ENCODE results near the gene ZNF598. TPM values are rescaled to one million over a fixed set of nuclear protein-coding genes. Genes with fewer than 3 reads are reported as not detected.

Gene ZNF598
- total RNA-seq, 1 experiment from 2014 or later = 85.7 TPM

DNA sequence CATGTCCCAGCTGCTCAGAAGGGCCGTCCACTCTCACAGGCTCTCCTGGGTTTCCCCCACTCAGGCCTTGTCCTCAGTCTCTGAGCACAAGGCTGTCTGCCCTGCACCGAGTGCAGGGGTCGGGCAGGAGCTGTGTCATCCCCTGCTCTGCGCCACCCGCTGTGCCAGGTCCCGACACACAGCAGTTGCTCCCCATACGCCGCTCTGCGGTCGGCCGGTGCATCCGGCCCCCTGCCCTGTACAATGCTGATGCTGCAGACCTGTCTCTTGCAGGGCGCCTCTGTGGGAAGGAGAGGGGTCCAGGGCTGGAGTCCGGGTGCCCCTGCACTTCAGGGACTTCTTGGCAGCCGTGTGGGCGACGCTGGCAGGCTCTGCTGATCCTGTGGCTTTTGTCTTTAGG, 44.3 kb upstream of the ZNF598 start:
- DNase-seq (ENCODE audit: low read depth, low spot score) = no peak
- Histone ChIP-seq H3K4me1 (ENCODE audit: control insufficient read depth, insufficient read depth, low read length) (no peaks in the 10 kb centered on the region), H3K4me3 (ENCODE audit: low read depth in 2 of 2, low read length in 2 of 2) (no peak overlapping the region), H3K27ac (ENCODE audit: low read length) (no peak overlapping the region), H3K9me3 (ENCODE audit: control insufficient read depth, insufficient read depth, low read depth, low read length) (no peaks in the 10 kb centered on the region), H3K27me3 (ENCODE audit: control insufficient read depth, insufficient read depth, low read length) (no peaks in the 10 kb centered on the region), H3K36me3 (ENCODE audit: control insufficient read depth, insufficient read depth, low read length) (no peaks in the 10 kb centered on the region)
- intact Hi-C loops (cut with micrococcal nuclease; ENCODE audit: unreplicated experiment) = no loop called here
- ChIA-PET CTCF (no interaction called here), POLR2A (no interaction called here)
- in situ Hi-C loops (cut with HindIII; ENCODE audit: low pct_unique_long_range_greater_than_20kb, low sequenced_read_pairs) = no loop called here
- no TSS peak for BruUV-seq (replicated peaks)
- no peak for TF ChIP-seq SIN3A (IDR thresholded peaks at IDR 0.05; ENCODE audit: borderline replicate concordance, insufficient read depth, low read depth, low read length)
- TF ChIP-seq, protein P1, sequence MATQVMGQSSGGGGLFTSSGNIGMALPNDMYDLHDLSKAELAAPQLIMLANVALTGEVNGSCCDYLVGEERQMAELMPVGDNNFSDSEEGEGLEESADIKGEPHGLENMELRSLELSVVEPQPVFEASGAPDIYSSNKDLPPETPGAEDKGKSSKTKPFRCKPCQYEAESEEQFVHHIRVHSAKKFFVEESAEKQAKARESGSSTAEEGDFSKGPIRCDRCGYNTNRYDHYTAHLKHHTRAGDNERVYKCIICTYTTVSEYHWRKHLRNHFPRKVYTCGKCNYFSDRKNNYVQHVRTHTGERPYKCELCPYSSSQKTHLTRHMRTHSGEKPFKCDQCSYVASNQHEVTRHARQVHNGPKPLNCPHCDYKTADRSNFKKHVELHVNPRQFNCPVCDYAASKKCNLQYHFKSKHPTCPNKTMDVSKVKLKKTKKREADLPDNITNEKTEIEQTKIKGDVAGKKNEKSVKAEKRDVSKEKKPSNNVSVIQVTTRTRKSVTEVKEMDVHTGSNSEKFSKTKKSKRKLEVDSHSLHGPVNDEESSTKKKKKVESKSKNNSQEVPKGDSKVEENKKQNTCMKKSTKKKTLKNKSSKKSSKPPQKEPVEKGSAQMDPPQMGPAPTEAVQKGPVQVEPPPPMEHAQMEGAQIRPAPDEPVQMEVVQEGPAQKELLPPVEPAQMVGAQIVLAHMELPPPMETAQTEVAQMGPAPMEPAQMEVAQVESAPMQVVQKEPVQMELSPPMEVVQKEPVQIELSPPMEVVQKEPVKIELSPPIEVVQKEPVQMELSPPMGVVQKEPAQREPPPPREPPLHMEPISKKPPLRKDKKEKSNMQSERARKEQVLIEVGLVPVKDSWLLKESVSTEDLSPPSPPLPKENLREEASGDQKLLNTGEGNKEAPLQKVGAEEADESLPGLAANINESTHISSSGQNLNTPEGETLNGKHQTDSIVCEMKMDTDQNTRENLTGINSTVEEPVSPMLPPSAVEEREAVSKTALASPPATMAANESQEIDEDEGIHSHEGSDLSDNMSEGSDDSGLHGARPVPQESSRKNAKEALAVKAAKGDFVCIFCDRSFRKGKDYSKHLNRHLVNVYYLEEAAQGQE (IDR thresholded peaks at IDR 0.05; ENCODE audit: insufficient read depth in 1 of 2, low read depth in 2 of 2, low read length in 1 of 2) = no peak
- TF ChIP-seq, protein P2, sequence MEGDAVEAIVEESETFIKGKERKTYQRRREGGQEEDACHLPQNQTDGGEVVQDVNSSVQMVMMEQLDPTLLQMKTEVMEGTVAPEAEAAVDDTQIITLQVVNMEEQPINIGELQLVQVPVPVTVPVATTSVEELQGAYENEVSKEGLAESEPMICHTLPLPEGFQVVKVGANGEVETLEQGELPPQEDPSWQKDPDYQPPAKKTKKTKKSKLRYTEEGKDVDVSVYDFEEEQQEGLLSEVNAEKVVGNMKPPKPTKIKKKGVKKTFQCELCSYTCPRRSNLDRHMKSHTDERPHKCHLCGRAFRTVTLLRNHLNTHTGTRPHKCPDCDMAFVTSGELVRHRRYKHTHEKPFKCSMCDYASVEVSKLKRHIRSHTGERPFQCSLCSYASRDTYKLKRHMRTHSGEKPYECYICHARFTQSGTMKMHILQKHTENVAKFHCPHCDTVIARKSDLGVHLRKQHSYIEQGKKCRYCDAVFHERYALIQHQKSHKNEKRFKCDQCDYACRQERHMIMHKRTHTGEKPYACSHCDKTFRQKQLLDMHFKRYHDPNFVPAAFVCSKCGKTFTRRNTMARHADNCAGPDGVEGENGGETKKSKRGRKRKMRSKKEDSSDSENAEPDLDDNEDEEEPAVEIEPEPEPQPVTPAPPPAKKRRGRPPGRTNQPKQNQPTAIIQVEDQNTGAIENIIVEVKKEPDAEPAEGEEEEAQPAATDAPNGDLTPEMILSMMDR (IDR thresholded peaks at IDR 0.05) = no peak
- TF ChIP-seq POLR2AphosphoS5 (IDR thresholded peaks at IDR 0.05; ENCODE audit: low read depth, low read length) = no peak
- no peak for TF ChIP-seq TCF7L2 (IDR thresholded peaks at IDR 0.05; ENCODE audit: low read depth, low read length)
- ATAC-seq = no peak

DNA sequence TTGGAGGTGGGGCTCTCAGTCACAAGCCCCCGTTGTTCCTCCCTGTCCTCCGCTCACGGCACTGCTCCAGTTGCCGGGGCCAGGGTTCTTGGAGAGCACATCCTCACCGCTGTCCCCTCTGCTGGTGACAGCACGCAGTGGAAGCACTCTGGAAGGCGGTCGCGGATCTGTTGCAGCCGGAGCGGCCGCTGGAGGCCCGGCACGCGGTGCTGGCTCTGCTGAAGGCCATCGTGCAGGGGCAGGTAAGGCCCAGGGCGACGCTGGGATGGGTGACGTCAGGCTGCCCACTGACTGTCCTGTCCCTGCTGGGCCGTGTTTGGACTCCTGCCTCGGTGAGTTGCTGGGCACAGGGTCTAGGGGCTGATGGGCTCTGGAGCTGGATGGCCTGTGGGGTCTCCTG, 43.6 kb upstream of the ZNF598 start:
- POLR2A ChIA-PET = no interaction called here
- Histone ChIP-seq H3K27me3 (ENCODE audit: control insufficient read depth, insufficient read depth, low read length) (no peaks in the 10 kb centered on the region), H3K4me3 (ENCODE audit: low read depth in 2 of 2, low read length in 2 of 2) (no peak overlapping the region), H3K36me3 (ENCODE audit: control insufficient read depth, insufficient read depth, low read length) (no peaks in the 10 kb centered on the region; the same call in 1 of the 2 replicates), H3K4me1 (ENCODE audit: control insufficient read depth, insufficient read depth, low read length) (no peaks in the 10 kb centered on the region), H3K9me3 (ENCODE audit: control insufficient read depth, insufficient read depth, low read depth, low read length) (no peaks in the 10 kb centered on the region), H3K27ac (ENCODE audit: low read length) (no peak overlapping the region)
- BruUV-seq (replicated peaks) = no TSS peak
- in situ Hi-C loops (cut with HindIII; ENCODE audit: low pct_unique_long_range_greater_than_20kb, low sequenced_read_pairs) = no loop called here
- intact Hi-C loops (cut with micrococcal nuclease; ENCODE audit: unreplicated experiment) = no loop called here
- TF ChIP-seq, protein P1 (IDR thresholded peaks at IDR 0.05; ENCODE audit: insufficient read depth in 1 of 2, low read depth in 2 of 2, low read length in 1 of 2) = no peak
- TF ChIP-seq TCF7L2 (IDR thresholded peaks at IDR 0.05; ENCODE audit: low read depth, low read length) = no peak
- no peak for TF ChIP-seq SIN3A (IDR thresholded peaks at IDR 0.05; ENCODE audit: borderline replicate concordance, insufficient read depth, low read depth, low read length)
- TF ChIP-seq, protein P2 (IDR thresholded peaks at IDR 0.05) = no peak
- no peak for TF ChIP-seq POLR2AphosphoS5 (IDR thresholded peaks at IDR 0.05; ENCODE audit: low read depth, low read length)
- CTCF ChIA-PET = no interaction called here
- DNase-seq (ENCODE audit: low read depth, low spot score) (no peak), ATAC-seq (no peak)
